Mucosa of rectum (tissue), 2 donors: ENCODE data around the gene WDR27.
"Not testable (repeated sequence)": the region's sequence is repeated elsewhere in the genome, so short reads cannot be mapped to it uniquely, and the experiment has no call there.

Experiments
- H3K27ac ChIP-seq, 2 donors: one replicate each; pipeline ENCODE4 v1.7.0; 2013; ENCODE audit warnings: inconsistent platforms in 2 of 2, low read depth in 2 of 2, low read length in 2 of 2
- H3K27me3 ChIP-seq, 2 donors: one replicate each; pipeline ENCODE4 v1.7.0; 2013; ENCODE audit warnings: low read length in 2 of 2; ENCODE audit not compliant: control insufficient read depth in 2 of 2, insufficient read depth in 2 of 2
- H3K36me3 ChIP-seq, 2 donors: one replicate each; pipeline ENCODE4 v1.7.0; 2013; ENCODE audit warnings: low read length in 2 of 2; ENCODE audit not compliant: control insufficient read depth in 2 of 2, insufficient read depth in 2 of 2
- H3K4me1 ChIP-seq, 2 donors: one replicate each; pipeline ENCODE4 v1.7.0; 2013; ENCODE audit warnings: low read length in 2 of 2, mild to moderate bottlenecking in 1 of 2; ENCODE audit not compliant: control insufficient read depth in 2 of 2, insufficient read depth in 2 of 2
- H3K4me3 ChIP-seq, 2 donors: one replicate each; pipeline ENCODE4 v1.7.0; 2013; ENCODE audit warnings: low read length in 2 of 2
- H3K9ac ChIP-seq, 2 donors: one replicate each; pipeline ENCODE4 v1.7.0; 2013; ENCODE audit warnings: low read length in 2 of 2, low read depth in 1 of 2, mild to moderate bottlenecking in 1 of 2
- H3K9me3 ChIP-seq, 2 donors: one replicate each; pipeline ENCODE4 v1.7.0; 2013; ENCODE audit warnings: low read length in 2 of 2; ENCODE audit not compliant: control insufficient read depth in 2 of 2
- donor health status: healthy.
- donor health status: Normal muscosa, but diverticular disease.

The WDR27 gene

GRCh38 chr6:169645459-169645858 is 56.4 kb downstream of the WDR27 start:
- H3K36me3 ChIP-seq, H3K27ac ChIP-seq, H3K4me1 ChIP-seq, H3K4me3 ChIP-seq, H3K9ac ChIP-seq, H3K27me3 ChIP-seq, H3K9me3 ChIP-seq: not testable (repeated sequence)

DNA sequence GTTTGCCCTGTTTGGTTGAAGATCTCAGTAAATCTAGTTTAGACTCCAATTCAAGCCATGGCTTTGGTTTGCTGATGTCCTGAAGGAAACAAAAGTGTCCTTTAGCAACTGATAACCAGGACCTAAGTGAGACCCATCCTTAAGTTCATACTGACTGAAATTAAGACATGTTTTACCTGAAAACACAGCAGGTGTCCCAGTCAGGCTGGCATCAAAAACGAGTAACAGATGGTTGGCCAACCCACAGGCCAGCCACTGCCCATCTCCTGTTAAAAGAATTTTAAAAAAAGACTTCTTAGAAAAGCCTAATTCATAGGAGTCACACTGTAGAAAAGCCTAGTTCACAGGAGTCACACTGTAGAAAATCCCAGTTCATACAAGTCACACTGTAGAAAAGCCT is 58.3 kb downstream of the WDR27 start:
- H3K4me3 ChIP-seq: no peak overlapping the region
- no peaks in the 10 kb centered on the region for H3K27me3 ChIP-seq
- H3K27ac ChIP-seq: no peak overlapping the region
- H3K9me3 ChIP-seq: no peaks in the 10 kb centered on the region
- H3K4me1 ChIP-seq: no peaks in the 10 kb centered on the region
- H3K36me3 ChIP-seq: peaks cover 0 to 3% of the 10 kb centered on the region in 2 donors
- H3K9ac ChIP-seq: no peak overlapping the region

- Histone ChIP-seq H3K27me3 (no peaks in the 10 kb centered on the region), H3K9me3 (no peaks in the 10 kb centered on the region), H3K27ac (no peak overlapping the region), H3K4me1 (no peaks in the 10 kb centered on the region), H3K4me3 (no peak overlapping the region), H3K9ac (no peak overlapping the region), H3K36me3 (peaks cover 0 to 3% of the 10 kb centered on the region in 2 donors)
These were observed 59.4 kb downstream of the WDR27 start for GRCh38 chr6:169642455-169642854.

GRCh38 chr6:169641461-169642085 is 60.3 kb downstream of the WDR27 start:
- H3K27me3 ChIP-seq: no peaks in the 10 kb centered on the region

DNA sequence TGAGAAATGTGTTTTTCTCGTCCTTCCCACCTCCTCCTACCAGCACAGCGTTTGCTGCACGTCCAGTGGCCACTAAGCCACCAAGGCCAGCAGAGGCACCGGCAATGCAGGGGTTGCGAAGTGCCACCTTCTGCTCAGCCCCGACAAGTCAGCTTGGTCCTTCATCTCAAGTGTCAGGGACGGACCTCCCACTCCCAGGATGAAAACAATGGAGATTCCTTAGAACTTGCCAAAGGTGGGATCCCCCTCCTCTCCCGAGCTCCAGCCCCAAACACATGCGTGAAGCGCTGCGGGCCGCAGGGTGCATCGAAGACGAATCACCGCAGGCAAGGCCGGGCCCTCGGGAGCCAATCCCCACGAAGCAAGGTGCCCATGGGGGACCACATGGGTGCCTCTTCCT is 60.8 kb downstream of the WDR27 start:
- Histone ChIP-seq H3K9me3 (no peaks in the 10 kb centered on the region), H3K36me3 (peaks cover 0 to 3% of the 10 kb centered on the region in 2 donors), H3K9ac (no peak overlapping the region), H3K27me3 (no peaks in the 10 kb centered on the region), H3K4me3 (no peak overlapping the region), H3K4me1 (no peaks in the 10 kb centered on the region), H3K27ac (no peak overlapping the region)

More at GRCh38 chr6:169641461-169642085, 60.3 kb downstream of the WDR27 start:
- Histone ChIP-seq H3K9ac (no peak overlapping the region), H3K36me3 (peaks cover 0 to 3% of the 10 kb centered on the region in 2 donors), H3K27ac (no peak overlapping the region), H3K9me3 (no peaks in the 10 kb centered on the region), H3K4me3 (no peak overlapping the region), H3K4me1 (no peaks in the 10 kb centered on the region)

DNA sequence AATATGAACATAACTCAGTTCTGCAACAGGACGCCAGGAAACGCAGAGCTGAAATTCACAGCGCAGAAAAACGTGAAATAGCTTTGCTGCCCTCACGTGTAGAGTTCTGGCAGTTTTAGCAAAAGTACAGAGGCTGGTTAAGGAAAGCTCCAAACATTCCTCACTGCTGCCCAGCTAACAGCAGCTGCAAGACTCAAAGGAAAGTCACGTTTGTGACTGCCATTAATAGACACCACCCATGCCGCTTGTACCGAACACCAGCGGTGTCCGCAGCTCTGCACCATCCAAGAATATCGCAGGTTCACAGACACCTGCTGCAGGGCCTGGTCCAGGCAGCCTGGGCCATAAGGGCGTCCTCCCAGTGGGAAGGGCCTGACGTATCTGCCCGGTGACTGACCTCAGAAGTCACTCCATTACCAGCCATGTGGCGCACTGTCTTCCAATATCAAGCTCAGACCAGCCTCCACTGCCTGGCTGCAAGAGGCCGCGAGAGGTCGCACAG is 61.4 kb downstream of the WDR27 start:
- H3K9ac ChIP-seq: no peak overlapping the region
- H3K27ac ChIP-seq: no peak overlapping the region
- H3K36me3 ChIP-seq: peaks cover 0 to 3% of the 10 kb centered on the region in 2 donors
- H3K27me3 ChIP-seq: no peaks in the 10 kb centered on the region
- no peaks in the 10 kb centered on the region for H3K4me1 ChIP-seq
- no peaks in the 10 kb centered on the region for H3K9me3 ChIP-seq
- H3K4me3 ChIP-seq: no peak overlapping the region

GRCh38 chr6:169639653-169640278 is 62.1 kb downstream of the WDR27 start:
- H3K4me3 ChIP-seq: no peak overlapping the region
- H3K4me1 ChIP-seq: no peaks in the 10 kb centered on the region
- H3K9me3 ChIP-seq: no peaks in the 10 kb centered on the region
- H3K27ac ChIP-seq: no peak overlapping the region
- no peak overlapping the region for H3K9ac ChIP-seq
- no peaks in the 10 kb centered on the region for H3K27me3 ChIP-seq
- H3K36me3 ChIP-seq: peaks cover 0 to 3% of the 10 kb centered on the region in 2 donors

GRCh38 chr6:169638915-169639314 is 62.9 kb downstream of the WDR27 start:
- no peak overlapping the region for H3K9ac ChIP-seq
- no peak overlapping the region for H3K27ac ChIP-seq
- H3K27me3 ChIP-seq: no peaks in the 10 kb centered on the region
- no peaks in the 10 kb centered on the region for H3K4me1 ChIP-seq
- no peak overlapping the region for H3K4me3 ChIP-seq
- no peaks in the 10 kb centered on the region for H3K9me3 ChIP-seq
- peaks cover 0 to 7% of the 10 kb centered on the region in 2 donors for H3K36me3 ChIP-seq

DNA sequence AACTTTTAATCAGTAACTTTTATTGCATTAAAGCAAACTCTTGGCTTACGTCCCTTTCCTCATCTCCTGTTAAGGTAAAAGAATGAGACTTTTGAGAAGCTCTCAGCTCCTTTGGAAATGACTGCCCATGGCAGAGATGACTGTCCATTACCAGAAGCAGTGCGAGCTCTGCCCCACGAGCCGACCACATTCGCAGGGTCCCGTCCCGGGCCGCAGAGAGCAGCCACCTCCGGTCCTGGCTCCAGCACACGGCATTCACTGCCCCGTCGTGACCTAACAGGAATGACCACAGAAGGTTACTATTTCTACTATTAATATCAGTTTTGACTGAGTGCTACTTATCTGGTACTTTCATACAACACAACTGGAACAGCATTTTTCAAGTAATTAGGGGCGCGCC is 63.4 kb downstream of the WDR27 start:
- Histone ChIP-seq H3K36me3 (peaks cover 0 to 9% of the 10 kb centered on the region in 2 donors), H3K9me3 (no peaks in the 10 kb centered on the region), H3K27ac (no peak overlapping the region), H3K4me3 (no peak overlapping the region), H3K27me3 (no peaks in the 10 kb centered on the region), H3K4me1 (no peaks in the 10 kb centered on the region), H3K9ac (no peak overlapping the region)

DNA sequence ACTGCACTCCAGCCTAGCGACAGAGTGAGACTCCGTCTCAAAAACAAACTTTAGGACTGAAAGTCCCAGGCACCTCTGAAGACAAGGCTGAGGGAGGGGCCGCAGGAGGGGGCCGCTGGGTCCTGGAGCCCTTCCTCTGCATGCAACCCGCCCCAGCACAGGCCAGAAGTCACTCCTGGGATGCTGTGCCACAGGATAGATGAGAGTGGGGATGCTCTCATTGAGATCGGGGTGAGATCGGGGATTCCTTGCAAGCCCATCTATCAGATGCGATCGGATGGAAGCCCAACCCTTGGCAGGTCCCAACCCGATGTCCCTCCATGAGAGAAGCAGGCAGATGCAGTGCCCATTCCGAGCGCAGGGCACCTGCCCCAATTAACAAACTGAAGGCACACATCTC is 66.5 kb downstream of the WDR27 start:
- H3K27me3 ChIP-seq: no peaks in the 10 kb centered on the region
- H3K36me3 ChIP-seq: peaks cover 0 to 9% of the 10 kb centered on the region in 2 donors
- H3K27ac ChIP-seq: no peak overlapping the region
- H3K4me3 ChIP-seq: no peak overlapping the region
- no peak overlapping the region for H3K9ac ChIP-seq
- H3K4me1 ChIP-seq: no peaks in the 10 kb centered on the region
- no peaks in the 10 kb centered on the region for H3K9me3 ChIP-seq
